Endometrial microvascular endothelial cells (primary cell): ENCODE measurements around the gene IPO4. TPM values are rescaled to one million over a fixed set of nuclear protein-coding genes. Genes with fewer than 3 reads are reported as not detected.

Experiments used
- in situ Hi-C: cut with HindIII; loops from 2 replicates; pipeline ENCODE4 v1.10.0; 2017; ENCODE audit warnings: low sequenced_read_pairs, low pct_unique_long_range_greater_than_20kb; ENCODE audit errors: inconsistent ontology term
- total RNA-seq: library from RNA; depleted of rRNA; stranded (reverse); fragments of >200 nt; gene quantifications from one replicate; pipeline ENCODE4 v1.2.3, GENCODE V29; 2015; ENCODE audit errors: inconsistent ontology term

The IPO4 gene
- total RNA-seq, 1 donor from 2014 or later, result 85.0 TPM

DNA sequence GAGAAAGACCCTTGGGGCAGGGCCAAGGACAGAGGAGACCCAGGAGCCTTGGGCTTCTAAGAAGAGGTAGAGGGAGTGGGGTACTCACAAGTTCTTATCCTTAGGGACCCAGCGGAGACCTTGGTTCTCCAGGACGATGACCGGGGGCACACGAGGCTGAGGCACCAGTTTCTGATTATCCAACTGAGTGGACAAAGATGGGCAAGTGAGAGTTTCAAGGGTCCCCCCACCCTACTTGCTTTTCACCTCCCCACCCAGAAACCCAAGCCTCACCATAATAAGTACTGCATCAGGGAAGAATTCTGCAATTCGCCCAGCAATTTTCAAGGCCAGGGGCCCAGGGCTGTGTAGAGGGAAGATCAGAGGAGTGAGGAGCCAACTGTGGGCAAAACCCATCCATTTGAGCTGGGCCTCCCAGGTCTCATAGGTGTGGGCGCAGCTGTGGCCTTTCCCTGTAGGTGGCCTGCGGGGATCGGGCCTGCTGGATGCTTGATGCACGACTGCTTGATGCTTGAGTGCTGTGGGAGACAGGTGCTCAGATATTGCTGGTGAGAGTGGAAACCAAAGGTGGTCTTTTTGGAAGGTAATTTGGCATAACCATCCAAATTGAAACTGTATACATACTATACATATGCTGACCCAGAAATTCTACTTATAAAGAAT, 49.2 kb downstream of the IPO4 start:
- in situ Hi-C loops, result no loop called here

DNA sequence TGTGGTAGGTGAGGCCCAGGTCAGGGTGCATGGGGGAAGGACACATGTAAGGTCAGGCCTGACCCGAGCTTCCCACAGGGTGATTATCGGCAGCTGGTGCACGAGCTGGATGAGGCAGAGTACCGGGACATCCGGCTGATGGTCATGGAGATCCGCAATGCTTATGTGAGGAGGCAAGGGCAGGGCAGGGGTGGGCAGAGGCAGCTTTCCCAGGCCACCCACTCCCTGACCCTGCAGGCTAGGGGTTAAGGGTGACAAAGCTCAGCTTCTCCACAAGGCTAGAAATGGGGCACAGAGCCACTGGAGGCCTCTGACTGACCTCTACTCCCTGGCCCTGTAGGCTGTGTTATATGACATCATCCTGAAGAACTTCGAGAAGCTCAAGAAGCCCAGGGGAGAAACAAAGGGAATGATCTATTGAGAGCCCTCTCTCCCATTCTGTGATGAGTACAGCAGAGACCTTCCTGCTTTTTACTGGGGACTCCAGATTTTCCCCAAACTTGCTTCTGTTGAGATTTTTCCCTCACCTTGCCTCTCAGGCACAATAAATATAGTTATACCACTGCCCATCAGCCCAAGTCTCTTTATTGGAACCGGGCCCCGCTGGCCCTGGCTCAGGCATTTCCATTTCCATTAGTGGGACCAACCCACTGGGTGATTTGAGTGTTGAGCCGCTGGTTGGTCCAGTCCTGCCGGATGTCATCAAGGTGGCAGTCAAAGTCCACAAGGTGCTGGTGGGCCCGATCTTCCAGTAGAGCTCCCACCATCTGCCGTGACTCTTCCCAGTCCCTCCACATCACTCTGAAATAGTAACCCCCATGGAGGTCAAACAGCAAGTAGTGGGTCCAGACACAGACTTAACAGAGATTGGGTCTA, 50.0 kb downstream of the IPO4 start:
- in situ Hi-C loops, result no loop called here

DNA sequence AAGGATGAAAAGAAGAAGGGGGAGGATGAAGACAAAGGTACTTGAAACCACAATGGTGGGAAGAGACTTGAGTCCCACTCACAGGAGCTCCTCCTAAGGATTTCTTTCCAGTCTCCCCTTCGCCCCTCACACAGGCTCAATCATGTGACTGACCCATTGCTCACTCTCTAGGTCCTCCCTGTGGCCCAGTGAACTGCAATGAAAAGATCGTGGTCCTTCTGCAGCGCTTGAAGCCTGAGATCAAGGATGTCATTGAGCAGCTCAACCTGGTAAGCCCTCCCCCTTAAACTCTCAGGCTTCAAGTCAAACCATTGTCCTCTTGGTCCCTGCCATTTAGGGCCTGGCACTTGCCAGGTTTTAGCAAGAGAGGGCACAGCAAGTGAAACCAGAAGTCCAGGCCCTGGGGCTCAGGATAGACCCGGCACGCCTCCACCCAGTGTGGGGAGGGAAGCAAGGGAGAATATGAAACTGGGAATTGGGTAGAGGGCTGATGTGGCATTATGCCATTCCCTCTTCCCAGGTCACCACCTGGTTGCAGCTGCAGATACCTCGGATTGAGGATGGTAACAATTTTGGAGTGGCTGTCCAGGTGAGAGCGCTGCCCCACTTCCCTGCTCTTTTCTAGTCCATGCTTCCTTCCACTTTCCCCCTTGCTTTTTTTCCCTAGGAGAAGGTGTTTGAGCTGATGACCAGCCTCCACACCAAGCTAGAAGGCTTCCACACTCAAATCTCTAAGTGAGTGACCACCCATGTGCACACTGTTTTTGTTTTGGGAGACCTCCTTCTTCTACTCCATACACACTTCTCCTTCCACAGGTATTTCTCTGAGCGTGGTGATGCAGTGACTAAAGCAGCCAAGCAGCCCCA, 50.9 kb downstream of the IPO4 start:
- in situ Hi-C loops, result no loop called here

DNA sequence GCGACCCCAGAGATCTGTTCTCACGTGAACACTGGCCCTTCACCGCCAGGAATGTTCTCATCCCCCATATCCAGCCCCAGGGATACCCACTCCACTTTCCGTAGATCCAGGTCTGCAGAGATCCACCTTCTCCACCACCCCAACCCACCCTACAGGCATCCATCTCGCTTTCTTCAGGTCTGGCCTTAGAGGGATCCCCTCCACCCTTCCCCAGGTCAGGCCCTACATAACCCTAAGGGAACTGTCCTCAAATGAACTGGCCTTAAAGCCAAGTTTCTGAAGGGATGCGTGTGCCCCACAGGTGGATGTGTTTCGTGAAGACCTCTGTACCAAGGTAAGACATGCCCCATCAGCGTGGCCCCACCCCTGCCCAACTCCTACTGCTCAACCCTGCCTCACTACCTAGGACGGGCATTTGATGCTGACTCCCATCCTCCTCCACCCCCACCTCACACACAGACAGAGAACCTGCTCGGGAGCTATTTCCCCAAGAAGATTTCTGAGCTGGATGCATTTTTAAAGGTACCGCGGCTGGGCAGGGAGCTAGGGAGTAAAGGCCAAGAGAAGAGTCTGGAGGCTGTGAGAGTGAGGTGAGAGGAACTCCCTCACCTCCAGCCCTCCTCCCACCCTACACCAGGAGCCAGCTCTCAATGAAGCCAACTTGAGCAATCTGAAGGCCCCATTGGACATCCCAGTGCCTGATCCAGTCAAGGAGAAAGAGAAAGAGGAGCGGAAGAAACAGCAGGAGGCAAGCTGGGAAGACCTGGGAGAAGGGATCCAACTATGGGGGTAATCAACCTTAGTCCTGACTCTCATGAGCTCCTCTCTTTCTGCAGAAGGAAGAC, 51.7 kb downstream of the IPO4 start:
- in situ Hi-C loops, result no loop called here

DNA sequence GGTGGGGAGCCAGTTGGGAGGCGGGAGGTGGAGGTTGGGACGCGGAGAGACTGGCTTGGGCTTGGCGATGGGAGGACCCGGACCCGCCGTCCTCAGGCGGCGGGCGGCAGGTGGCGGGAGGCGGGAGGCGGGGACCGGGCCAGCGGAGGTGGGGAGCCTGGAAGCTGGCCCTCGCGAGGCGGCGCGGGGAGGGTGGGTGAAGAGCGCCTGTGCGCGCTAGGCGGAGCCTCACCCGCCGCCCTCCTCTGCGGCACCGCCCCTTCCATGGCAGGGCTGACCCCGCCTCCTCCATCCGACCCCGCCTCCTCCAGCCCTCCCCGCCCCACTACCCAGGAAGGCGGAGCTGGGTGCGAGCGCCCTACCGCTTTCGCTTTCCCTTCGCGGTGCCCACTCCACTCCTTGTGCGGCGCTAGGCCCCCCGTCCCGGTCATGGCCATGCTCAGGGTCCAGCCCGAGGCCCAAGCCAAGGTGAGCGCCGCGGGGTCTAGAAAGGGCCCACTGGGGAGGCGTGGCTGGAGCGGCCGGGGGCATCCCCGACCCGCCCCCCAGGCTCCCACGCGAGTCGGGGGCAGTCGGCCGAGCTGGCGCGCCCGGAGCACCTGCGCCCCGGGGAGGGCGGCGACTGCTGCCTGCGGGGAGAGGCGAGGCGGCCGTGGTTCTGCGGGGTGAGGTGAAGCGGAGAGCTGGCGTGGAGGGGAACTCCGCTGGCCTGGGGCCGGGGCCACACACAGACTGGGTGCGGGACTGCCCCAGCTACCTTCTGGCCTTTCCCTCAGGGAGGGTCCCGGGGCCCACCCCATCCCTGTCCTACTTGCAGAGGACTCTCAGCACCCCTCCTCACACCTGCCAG, 52.6 kb downstream of the IPO4 start, which contains the start of gene PSME1:
TSS of gene PSME1 (plus strand) at position 361 of the 850 bp plus-strand sequence. CDS start at position 430, 69 bp downstream.
- in situ Hi-C loops, result no loop called here

DNA sequence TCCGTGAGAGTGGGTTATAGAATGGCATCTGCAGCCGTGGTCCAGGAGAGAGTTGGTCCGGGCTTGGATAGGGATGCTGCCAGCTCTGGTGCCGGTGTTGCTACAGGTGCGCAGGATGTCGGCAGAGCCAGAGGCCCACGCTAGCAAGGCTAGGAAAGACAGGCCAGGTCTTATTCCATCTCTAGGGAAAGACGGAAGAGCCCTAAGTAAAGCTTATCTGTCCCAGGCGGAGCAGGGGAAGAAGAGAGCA, 53.1 kb downstream of the IPO4 start:
- in situ Hi-C loops, result no loop called here

DNA sequence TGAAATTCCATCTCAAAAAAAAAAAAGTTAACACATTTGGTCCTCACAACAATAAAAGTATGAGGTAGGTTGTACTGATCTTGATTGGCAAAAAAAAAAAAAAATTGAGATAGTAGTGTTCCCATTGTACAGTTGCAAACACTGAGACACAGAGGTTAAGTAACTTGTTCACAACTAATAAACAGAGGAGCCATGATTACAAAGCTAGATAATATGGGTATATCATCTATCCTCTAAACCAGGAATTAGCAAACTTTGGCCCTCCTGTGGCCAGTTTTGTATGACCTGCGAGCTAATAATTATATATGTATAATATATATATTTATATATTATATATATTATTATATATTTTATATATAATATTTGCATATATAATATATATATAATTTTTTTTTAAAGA, 54.9 kb downstream of the IPO4 start:
- in situ Hi-C loops, result no loop called here

DNA sequence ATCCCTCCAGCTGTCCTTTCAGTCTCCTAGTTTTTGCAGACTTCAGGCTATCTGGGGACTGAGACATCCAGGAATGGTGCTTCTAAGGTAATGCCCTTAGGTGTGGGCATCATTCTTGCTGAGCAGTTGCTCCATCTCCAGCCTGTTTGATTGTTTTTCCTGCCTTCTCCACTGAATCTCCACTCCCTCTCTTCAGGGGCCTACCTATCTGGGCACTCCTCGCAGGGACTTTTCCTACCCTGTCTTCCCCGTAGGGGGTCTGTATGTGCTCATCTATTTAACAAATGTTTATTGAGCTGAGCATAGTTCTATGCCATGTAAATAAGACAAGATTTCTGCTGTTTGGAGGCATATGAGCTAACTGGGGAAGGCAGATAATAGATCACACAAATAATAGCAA, 55.6 kb downstream of the IPO4 start:
- in situ Hi-C loops, result no loop called here

DNA sequence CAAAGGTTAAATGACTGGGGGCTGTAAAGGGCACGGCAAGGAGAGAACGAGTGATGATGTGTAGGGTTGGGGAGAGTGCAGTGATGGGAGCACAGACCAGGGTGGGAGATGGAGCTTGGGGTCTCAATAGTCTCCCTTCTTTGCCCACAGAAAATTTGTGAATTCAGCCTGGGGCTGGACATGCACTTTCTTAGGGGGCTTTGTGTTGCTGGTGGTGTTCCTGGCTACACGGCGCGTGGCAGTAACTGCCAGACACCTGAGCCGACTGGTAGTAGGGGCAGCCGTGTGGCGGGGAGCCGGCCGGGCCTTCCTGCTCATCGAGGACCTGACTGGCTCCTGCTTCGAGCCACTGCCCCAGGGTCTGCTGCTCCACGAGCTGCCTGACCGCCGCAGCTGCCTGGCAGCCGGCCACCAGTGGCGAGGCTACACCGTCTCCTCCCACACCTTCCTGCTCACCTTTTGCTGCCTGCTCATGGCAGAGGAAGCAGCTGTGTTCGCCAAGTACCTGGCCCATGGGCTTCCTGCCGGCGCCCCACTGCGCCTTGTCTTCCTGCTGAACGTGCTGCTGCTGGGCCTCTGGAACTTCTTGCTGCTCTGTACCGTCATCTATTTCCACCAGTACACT, 56.4 kb downstream of the IPO4 start:
- in situ Hi-C loops, result no loop called here

DNA sequence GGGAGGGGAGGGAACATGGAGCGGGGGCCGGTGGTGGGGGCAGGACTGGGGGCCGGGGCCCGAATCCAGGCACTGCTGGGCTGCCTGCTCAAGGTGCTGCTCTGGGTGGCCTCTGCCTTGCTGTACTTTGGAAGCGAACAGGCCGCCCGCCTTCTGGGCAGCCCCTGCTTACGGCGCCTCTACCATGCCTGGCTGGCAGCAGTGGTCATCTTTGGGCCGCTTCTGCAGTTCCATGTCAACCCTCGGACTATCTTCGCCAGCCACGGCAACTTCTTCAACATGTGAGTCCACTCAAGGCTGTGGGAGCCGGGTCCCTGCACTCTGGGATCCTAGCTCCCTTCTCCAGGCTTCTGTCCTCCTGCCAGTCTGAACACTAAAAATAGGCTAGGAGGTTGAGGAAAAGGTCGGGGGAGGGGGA, 57.1 kb downstream of the IPO4 start:
- in situ Hi-C loops, result no loop called here

DNA sequence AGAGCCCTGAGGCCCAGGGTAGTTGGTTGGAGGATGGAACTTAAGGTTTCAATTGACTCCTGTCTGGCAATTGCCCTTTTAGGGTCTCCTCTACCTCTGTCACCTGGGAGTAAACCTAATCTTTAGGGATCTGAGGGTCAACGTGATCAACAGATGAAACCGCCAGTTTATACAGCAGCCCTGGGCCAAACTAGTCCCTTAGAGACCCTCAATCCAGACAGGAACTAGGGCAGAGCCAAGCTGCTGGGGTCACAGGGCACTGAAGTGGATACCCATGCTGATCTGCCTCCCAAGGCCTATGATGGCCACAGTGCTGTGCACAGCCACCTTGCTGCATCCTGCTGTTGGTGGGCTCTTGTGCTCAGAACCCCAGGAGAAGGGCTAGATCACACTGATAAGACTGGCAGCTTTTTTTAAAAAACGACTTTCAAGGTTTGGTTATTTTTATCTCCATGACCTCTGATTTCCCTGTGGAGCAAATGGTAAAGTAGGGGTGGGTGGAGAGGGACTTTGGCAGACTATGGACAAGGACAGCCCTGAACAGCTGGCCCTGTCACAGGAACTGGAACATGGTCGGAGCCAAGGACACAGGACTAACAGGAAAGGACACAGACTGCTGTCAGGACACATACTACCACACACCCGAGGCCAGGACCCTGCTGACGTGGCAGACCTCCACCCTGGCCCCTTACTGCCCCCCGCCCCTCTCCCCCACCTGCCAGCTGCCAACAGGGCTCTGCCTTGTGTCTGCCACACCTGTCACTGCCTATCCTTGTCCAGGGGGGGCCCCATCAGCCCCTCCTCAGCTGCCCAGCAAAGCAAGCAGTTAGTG, 57.7 kb downstream of the IPO4 start:
- in situ Hi-C loops, result no loop called here

DNA sequence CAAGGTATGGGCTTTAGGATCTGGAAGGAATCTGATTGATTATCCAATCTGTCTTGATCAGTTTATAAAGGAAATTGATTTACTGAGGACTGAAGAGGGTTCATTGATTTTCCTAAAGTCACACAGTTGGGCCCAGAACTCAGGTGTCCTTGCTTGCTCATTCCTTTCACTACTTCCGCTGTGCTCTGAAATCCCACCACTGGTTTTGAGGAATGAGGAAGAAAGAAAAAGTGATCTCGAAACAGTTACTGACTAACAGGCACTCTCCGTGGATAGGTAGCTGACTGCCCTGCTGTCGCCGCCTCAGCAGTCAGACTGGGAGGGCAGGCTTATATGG, 58.3 kb downstream of the IPO4 start, which contains the start of gene FITM1:
TSS of gene FITM1 (plus strand) at position 280 of the 337 bp plus-strand sequence. CDS start 905 bp downstream, outside the sequence.
- in situ Hi-C loops, result no loop called here

Other genes with a start within 250 kb of the IPO4 start
- gene DHRS4, start 235.0 kb downstream of the IPO4 start, total RNA-seq, result 66.2 TPM
- 17.1 TPM for gene DHRS4L2, start 199.9 kb downstream of the IPO4 start, total RNA-seq
- gene CARMIL3, start 136.8 kb downstream of the IPO4 start, total RNA-seq, result not detected
- not detected for gene CPNE6, start 117.3 kb downstream of the IPO4 start, total RNA-seq
- 15.8 TPM for gene PCK2, start 94.5 kb downstream of the IPO4 start, total RNA-seq
- 52.4 TPM for gene DCAF11, start 74.0 kb downstream of the IPO4 start, total RNA-seq
- 0.65 TPM for gene NRL, start 73.9 kb downstream of the IPO4 start, total RNA-seq
- 3.3 TPM for gene FITM1, start 58.2 kb downstream of the IPO4 start, total RNA-seq
- 239 TPM for gene PSME1, start 52.6 kb downstream of the IPO4 start, total RNA-seq
- 26.7 TPM for gene EMC9, start 47.2 kb downstream of the IPO4 start, total RNA-seq
- gene PSME2, start 42.2 kb downstream of the IPO4 start, total RNA-seq, result 142 TPM
- gene RNF31, start 41.3 kb downstream of the IPO4 start, total RNA-seq, result 121 TPM
- 45.2 TPM for gene IRF9, start 27.6 kb downstream of the IPO4 start, total RNA-seq
- gene REC8, start 16.7 kb downstream of the IPO4 start, total RNA-seq, result 2.6 TPM
- 83.3 TPM for gene TM9SF1, start 6.6 kb upstream of the IPO4 start, total RNA-seq
- gene TSSK4, start 16.9 kb upstream of the IPO4 start, total RNA-seq, result not detected
- 30.0 TPM for gene CHMP4A, start 24.7 kb upstream of the IPO4 start, total RNA-seq
- gene MDP1, start 27.2 kb upstream of the IPO4 start, total RNA-seq, result 2.3 TPM
- gene NEDD8, start 43.6 kb upstream of the IPO4 start, total RNA-seq, result 193 TPM
- 144 TPM for gene GMPR2, start 44.1 kb upstream of the IPO4 start, total RNA-seq
- gene TINF2, start 53.8 kb upstream of the IPO4 start, total RNA-seq, result 68.5 TPM
- gene TGM1, start 74.4 kb upstream of the IPO4 start, total RNA-seq, result not detected
- 59.6 TPM for gene RABGGTA, start 82.8 kb upstream of the IPO4 start, total RNA-seq
- gene DHRS1, start 111.0 kb upstream of the IPO4 start, total RNA-seq, result 23.2 TPM
- 28.9 TPM for gene NOP9, start 111.0 kb upstream of the IPO4 start, total RNA-seq
- 20.7 TPM for gene CIDEB, start 119.2 kb upstream of the IPO4 start, total RNA-seq
- gene LTB4R2, start 121.3 kb upstream of the IPO4 start, total RNA-seq, result 15.8 TPM
- gene LTB4R, start 122.7 kb upstream of the IPO4 start, total RNA-seq, result 22.6 TPM
- 13.9 TPM for gene ADCY4, start 146.3 kb upstream of the IPO4 start, total RNA-seq
- 7.2 TPM for gene RIPK3, start 151.2 kb upstream of the IPO4 start, total RNA-seq
- 11.9 TPM for gene NFATC4, start 179.4 kb upstream of the IPO4 start, total RNA-seq
- gene NYNRIN, start 210.2 kb upstream of the IPO4 start, total RNA-seq, result 6.9 TPM
- gene CBLN3, start 240.9 kb upstream of the IPO4 start, total RNA-seq, result 1.3 TPM
- gene KHNYN, start 241.1 kb upstream of the IPO4 start, total RNA-seq, result 46.6 TPM